Nephron (organoid): Measurements from ENCODE around the gene SLC6A17.

ENCODE experiments used
- H3K27ac Mint-ChIP-seq, 3 experiments: 2 replicates each; pipeline ENCODE4 v1.8.0; 2020; ENCODE audit warnings: mixed read lengths in 3 of 3, mild to moderate bottlenecking in 2 of 3, moderate library complexity in 1 of 3
- H3K27me3 Mint-ChIP-seq: 2 replicates; pipeline ENCODE4 v1.8.0; 2021; ENCODE audit warnings: low read depth, mild to moderate bottlenecking, moderate library complexity, mixed read lengths
- H3K36me3 Mint-ChIP-seq: 2 replicates; pipeline ENCODE4 v1.8.0; 2020; ENCODE audit warnings: low read depth, mixed read lengths
- H3K4me1 Mint-ChIP-seq: 2 replicates; pipeline ENCODE4 v1.8.0; 2020; ENCODE audit warnings: mixed read lengths
- H3K4me3 Mint-ChIP-seq, 3 experiments: 2 replicates each; pipeline ENCODE4 v1.8.0; 2020; ENCODE audit warnings: mild to moderate bottlenecking in 3 of 3, mixed read lengths in 3 of 3, moderate library complexity in 2 of 3
- H3K9me3 Mint-ChIP-seq: 2 replicates; pipeline ENCODE4 v1.8.0; 2020; ENCODE audit warnings: mixed read lengths
- CTCF ChIP-seq, 3 experiments: fragments of 200-600 bp; sonication (generic); IDR thresholded peaks; one replicate each; pipeline ENCODE4 v1.5.0; 2021; ENCODE audit warnings: antibody characterized with exemption in 3 of 3; ENCODE audit not compliant: unreplicated experiment in 3 of 3

The SLC6A17 gene

DNA sequence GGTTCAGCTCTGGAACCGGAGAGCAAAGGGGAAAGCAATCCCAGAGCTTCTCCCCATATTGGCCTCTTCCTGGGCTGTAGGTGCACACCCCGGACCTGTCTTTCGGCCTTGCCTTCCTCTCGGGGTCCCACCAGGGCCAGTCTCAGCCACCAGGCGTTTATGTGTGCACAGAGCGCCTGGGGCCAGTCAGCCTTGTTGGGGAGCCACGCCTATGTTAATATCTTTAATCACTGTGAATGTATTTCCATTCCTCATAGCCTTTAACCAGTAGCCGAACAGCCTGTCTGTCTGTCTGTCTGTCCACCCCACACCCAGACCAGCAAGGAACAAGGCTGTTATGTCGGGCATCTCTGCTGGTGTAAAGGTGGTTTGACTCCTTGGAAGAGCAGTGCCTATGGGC is 78.6 kb downstream of the SLC6A17 start:
- no peak overlapping the region for H3K4me3 Mint-ChIP-seq
- H3K36me3 Mint-ChIP-seq = no peaks in the 10 kb centered on the region
- no peak for TF ChIP-seq CTCF (IDR thresholded peaks at IDR 0.05; ENCODE audit: unreplicated experiment in 3 of 3)
- peaks cover 8% of the 10 kb centered on the region for H3K27me3 Mint-ChIP-seq
- peaks cover 9% of the 10 kb centered on the region for H3K4me1 Mint-ChIP-seq
- no peak overlapping the region for H3K27ac Mint-ChIP-seq
- no peaks in the 10 kb centered on the region for H3K9me3 Mint-ChIP-seq

DNA sequence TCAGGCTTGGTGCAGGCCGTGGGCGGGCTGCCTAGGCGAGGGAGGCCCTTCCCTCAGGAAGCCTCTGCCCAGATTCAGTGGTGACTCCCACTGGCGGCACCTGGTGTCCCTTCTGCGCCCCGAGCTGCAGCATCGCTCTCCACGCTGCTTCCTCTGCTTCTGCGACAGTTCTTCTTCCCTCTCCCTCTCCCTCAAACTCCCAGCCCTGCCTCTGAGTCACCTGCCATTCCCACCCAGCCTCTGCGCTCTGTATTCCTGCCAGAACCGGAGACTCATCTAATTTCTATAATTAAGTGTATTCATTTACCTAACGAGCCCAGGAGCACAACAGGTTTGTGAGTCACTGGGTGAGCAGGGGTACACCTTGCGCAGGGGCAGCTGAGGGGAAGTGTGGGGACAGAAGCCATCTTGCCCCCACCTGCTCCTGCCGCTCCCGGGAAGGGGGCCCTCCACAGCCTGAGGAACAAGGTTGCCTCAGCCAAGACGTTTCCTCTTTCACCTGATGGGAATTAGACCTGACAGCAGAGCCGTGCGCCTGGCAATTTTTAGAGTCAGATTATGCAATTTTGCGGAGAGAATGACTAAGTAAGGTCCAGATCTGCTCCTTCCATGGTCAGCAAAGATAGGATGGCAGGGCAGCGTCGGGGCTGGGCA is 79.2 kb downstream of the SLC6A17 start:
- peaks cover 8% of the 10 kb centered on the region for H3K27me3 Mint-ChIP-seq
- no peak overlapping the region for H3K4me3 Mint-ChIP-seq
- H3K27ac Mint-ChIP-seq = peak overlapping the region in 1 of 3 experiments; percentile 47
- H3K4me1 Mint-ChIP-seq = peaks cover 10% of the 10 kb centered on the region
- H3K9me3 Mint-ChIP-seq = no peaks in the 10 kb centered on the region
- no peak for TF ChIP-seq CTCF (IDR thresholded peaks at IDR 0.05; ENCODE audit: unreplicated experiment in 3 of 3)
- no peaks in the 10 kb centered on the region for H3K36me3 Mint-ChIP-seq

GRCh38 chr1:110230381-110231199 is 80.3 kb downstream of the SLC6A17 start:
- no peak overlapping the region for H3K4me3 Mint-ChIP-seq
- no peak for TF ChIP-seq CTCF (IDR thresholded peaks at IDR 0.05; ENCODE audit: unreplicated experiment in 3 of 3)
- no peaks in the 10 kb centered on the region for H3K9me3 Mint-ChIP-seq
- H3K27ac Mint-ChIP-seq = no peak overlapping the region
- no peaks in the 10 kb centered on the region for H3K36me3 Mint-ChIP-seq
- H3K27me3 Mint-ChIP-seq = peaks cover 5% of the 10 kb centered on the region
- peaks cover 21% of the 10 kb centered on the region for H3K4me1 Mint-ChIP-seq

DNA sequence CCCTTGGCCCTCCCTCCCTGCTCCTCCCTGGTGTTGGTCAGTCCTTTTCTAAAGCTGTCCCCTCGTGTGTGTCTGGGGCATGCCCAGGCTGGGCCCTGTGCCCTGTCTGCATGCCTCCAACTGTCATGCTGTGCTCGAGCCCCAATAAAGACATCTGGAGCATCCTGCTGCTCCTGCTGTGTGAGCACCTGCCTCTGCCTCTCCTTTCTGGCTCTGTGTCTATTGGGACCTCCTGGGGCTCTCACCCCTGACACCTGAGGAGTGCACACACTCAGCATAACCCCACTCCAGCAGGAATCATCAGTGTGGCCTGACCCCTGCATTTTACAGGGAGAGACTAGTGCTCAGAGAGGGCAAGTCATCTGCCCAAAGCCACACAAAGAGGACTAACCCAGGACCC is 83.6 kb downstream of the SLC6A17 start:
- H3K27ac Mint-ChIP-seq = no peak overlapping the region
- H3K36me3 Mint-ChIP-seq = no peaks in the 10 kb centered on the region
- peaks cover 14% of the 10 kb centered on the region for H3K27me3 Mint-ChIP-seq
- peaks cover 31% of the 10 kb centered on the region for H3K4me1 Mint-ChIP-seq
- TF ChIP-seq CTCF (IDR thresholded peaks at IDR 0.05; ENCODE audit: unreplicated experiment in 3 of 3) = no peak
- no peaks in the 10 kb centered on the region for H3K9me3 Mint-ChIP-seq
- H3K4me3 Mint-ChIP-seq = no peak overlapping the region

- no peaks in the 10 kb centered on the region for H3K9me3 Mint-ChIP-seq
- peaks cover 11% of the 10 kb centered on the region for H3K27me3 Mint-ChIP-seq
Observed at GRCh38 chr1:110234691-110235090, 84.4 kb downstream of the SLC6A17 start.

More at GRCh38 chr1:110234691-110235090, 84.4 kb downstream of the SLC6A17 start:
- no peak for TF ChIP-seq CTCF (IDR thresholded peaks at IDR 0.05; ENCODE audit: unreplicated experiment in 3 of 3)
- Mint-ChIP-seq H3K27ac (no peak overlapping the region), H3K4me3 (no peak overlapping the region), H3K4me1 (peaks cover 35% of the 10 kb centered on the region), H3K36me3 (no peaks in the 10 kb centered on the region)
